Panc1 (cell line): ENCODE results near the gene EEF1A2.

Experiments used
- CTCF ChIP-seq: fragments of 450-650 bp; IDR thresholded peaks from 2 replicates; pipeline ENCODE4 v1.5.1; 2017; ENCODE audit warnings: mild to moderate bottlenecking
- POLR2AphosphoS5 ChIP-seq: IDR thresholded peaks from 2 replicates; pipeline ENCODE4 v1.6.1; 2012; ENCODE audit warnings: mild to moderate bottlenecking, low read depth, low read length, moderate library complexity
- REST ChIP-seq, 2 experiments: IDR thresholded peaks; 2 replicates each; pipeline ENCODE4 v1.6.1; 2011 to 2012; ENCODE audit warnings: low read depth in 2 of 2, control low read depth in 1 of 2, low read length in 1 of 2, mild to moderate bottlenecking in 1 of 2, moderate library complexity in 1 of 2; ENCODE audit not compliant: insufficient read depth in 1 of 2
- SIN3A ChIP-seq: IDR thresholded peaks from 2 replicates; pipeline ENCODE4 v1.6.1; 2012; ENCODE audit warnings: low read depth, mild to moderate bottlenecking, low read length, moderate library complexity, borderline replicate concordance; ENCODE audit not compliant: insufficient read depth

DNA sequence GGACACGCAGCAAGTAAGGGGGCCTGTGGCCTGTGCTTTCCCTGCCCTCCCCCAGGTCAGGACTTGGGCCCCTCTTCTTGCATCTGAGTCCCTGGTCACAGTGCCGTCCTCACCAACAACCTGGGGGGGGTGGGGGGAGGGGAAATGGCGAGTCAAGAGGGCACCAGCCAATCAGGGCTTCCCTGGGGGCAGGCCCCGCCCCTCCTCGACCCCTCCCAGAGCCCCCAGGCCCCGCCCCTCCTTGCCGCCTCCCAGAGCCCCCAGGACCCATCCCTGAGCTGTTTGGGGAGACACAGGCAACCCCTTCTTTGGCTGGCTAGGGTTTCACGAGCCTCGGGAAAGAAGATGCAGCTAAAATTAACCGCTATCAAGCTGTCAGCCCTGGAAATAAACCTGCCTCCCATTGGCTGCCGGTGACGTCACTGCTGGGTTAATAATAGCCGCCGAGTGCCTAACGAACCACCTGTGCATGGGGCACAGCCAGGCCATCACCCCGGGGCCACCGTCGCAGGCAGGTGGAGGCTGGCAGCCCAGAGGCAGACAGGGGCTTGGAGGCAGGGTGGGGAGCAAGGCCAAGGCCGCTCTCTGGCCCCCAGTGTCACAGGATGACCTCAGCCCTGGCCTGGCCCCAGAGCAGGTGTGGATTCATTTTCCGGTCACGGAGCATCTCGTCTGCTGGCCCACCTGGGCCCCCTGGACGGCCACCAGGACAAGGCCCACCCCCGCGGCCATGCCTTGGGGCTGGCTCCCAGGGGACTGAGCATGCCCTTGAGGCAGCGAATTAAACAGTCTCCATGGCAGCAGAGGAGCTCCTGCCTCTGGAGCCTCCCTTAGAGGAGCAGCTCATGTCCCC is 3.2 kb upstream of the EEF1A2 start:
- TF ChIP-seq POLR2AphosphoS5: no peak
- no peak for TF ChIP-seq CTCF
- no peak for TF ChIP-seq REST (IDR thresholded peaks at IDR 0.05; ENCODE audit: insufficient read depth in 1 of 2, low read depth in 2 of 2, low read length in 1 of 2)
- no peak for TF ChIP-seq SIN3A
